GM23338 (cell line): ENCODE results near the gene UBE2C. TPM values are rescaled to one million over a fixed set of nuclear protein-coding genes. Genes with fewer than 3 reads are reported as not detected.

ENCODE experiments used
- ATAC-seq: fragments of 200-7000 bp; cut with Tn5 transposase; 3 replicates; pipeline ENCODE4 v1.9.1; 2020
- DNase-seq: peaks from one replicate; pipeline ENCODE4 v3.0.0-alpha.2; 2015; ENCODE audit warnings: low spot score
- H2AFZ ChIP-seq: fragments of 200-600 bp; sonication (generic); 2 replicates; pipeline ENCODE4 v1.8.0; 2016; ENCODE audit warnings: antibody characterized with exemption, mild to moderate bottlenecking, moderate library complexity
- H3F3A ChIP-seq: fragments of 200-600 bp; sonication (generic); replicated peaks from 2 replicates; pipeline ENCODE4 v1.8.0; 2017; ENCODE audit warnings: antibody characterized with exemption, mixed run types, low read depth
- H3K27ac ChIP-seq: fragments of 200-600 bp; sonication (generic); 2 replicates; pipeline ENCODE4 v1.6.1; 2016; ENCODE audit warnings: low read depth
- H3K27me3 ChIP-seq: fragments of 200-600 bp; sonication (generic); 2 replicates; pipeline ENCODE4 v1.8.0; 2016; ENCODE audit warnings: mild to moderate bottlenecking, mixed run types, moderate library complexity; ENCODE audit not compliant: insufficient read depth
- H3K36me3 ChIP-seq: fragments of 200-600 bp; sonication (generic); 2 replicates; pipeline ENCODE4 v1.8.0; 2016; ENCODE audit warnings: mild to moderate bottlenecking; ENCODE audit not compliant: insufficient read depth
- H3K4me1 ChIP-seq: fragments of 200-600 bp; sonication (generic); 2 replicates; pipeline ENCODE4 v1.8.0; 2016; ENCODE audit warnings: mild to moderate bottlenecking, moderate library complexity; ENCODE audit not compliant: insufficient read depth
- H3K4me2 ChIP-seq: fragments of 200-600 bp; sonication (generic); 2 replicates; pipeline ENCODE4 v1.7.1; 2017; ENCODE audit warnings: mixed run types
- H3K4me3 ChIP-seq: fragments of 200-600 bp; sonication (generic); 2 replicates; pipeline ENCODE4 v1.6.1; 2016; ENCODE audit warnings: mixed run types
- H3K79me2 ChIP-seq: fragments of 200-600 bp; sonication (generic); replicated peaks from 2 replicates; pipeline ENCODE4 v1.8.0; 2017; ENCODE audit warnings: mild to moderate bottlenecking; ENCODE audit not compliant: insufficient read depth
- H3K9me2 ChIP-seq: fragments of 200-600 bp; sonication (generic); 2 replicates; pipeline ENCODE4 v1.8.0; 2017; ENCODE audit not compliant: insufficient read depth
- H4K20me1 ChIP-seq: fragments of 200-600 bp; sonication (generic); replicated peaks from 2 replicates; pipeline ENCODE4 v1.8.0; 2017; ENCODE audit warnings: mild to moderate bottlenecking; ENCODE audit not compliant: insufficient read depth
- H3K27ac Mint-ChIP-seq: 2 replicates; pipeline ENCODE4 v1.8.0; 2020; ENCODE audit warnings: inconsistent platforms, mild to moderate bottlenecking, moderate library complexity, mixed read lengths
- H3K27me3 Mint-ChIP-seq: 3 replicates; pipeline ENCODE4 v1.8.0; 2022; ENCODE audit warnings: low read depth, mild to moderate bottlenecking, moderate library complexity, mixed read lengths, inconsistent platforms; ENCODE audit not compliant: insufficient read depth, poor library complexity
- H3K36me3 Mint-ChIP-seq: 3 replicates; pipeline ENCODE4 v1.8.0; 2021; ENCODE audit warnings: low read depth, mild to moderate bottlenecking, inconsistent platforms, moderate library complexity, mixed read lengths
- H3K4me1 Mint-ChIP-seq: 3 replicates; pipeline ENCODE4 v1.8.0; 2020; ENCODE audit warnings: mild to moderate bottlenecking, inconsistent platforms, mixed read lengths
- H3K4me3 Mint-ChIP-seq: 3 replicates; pipeline ENCODE4 v1.8.0; 2021; ENCODE audit warnings: moderate library complexity, mild to moderate bottlenecking, inconsistent platforms, mixed read lengths
- H3K9me3 Mint-ChIP-seq: 3 replicates; pipeline ENCODE4 v1.8.0; 2020; ENCODE audit warnings: moderate library complexity, mild to moderate bottlenecking, inconsistent platforms, mixed read lengths
- CREB1 ChIP-seq: fragments of 250-450 bp; sonication (Bioruptor Pico); IDR thresholded peaks from 2 replicates; pipeline ENCODE4 v1.5.0; 2020; ENCODE audit warnings: low read depth, mild to moderate bottlenecking, moderate library complexity
- ETS1 ChIP-seq: IDR thresholded peaks from 2 replicates; pipeline ENCODE4 v1.6.1; 2016; ENCODE audit warnings: antibody characterized with exemption
- EZH2 ChIP-seq: fragments of 200-600 bp; sonication (generic); IDR thresholded peaks from one replicate; pipeline ENCODE4 v1.8.0; 2017; ENCODE audit warnings: antibody characterized with exemption, mild to moderate bottlenecking, low read depth; ENCODE audit not compliant: unreplicated experiment
- JUNB ChIP-seq: IDR thresholded peaks from one replicate; pipeline ENCODE4 v1.6.1; 2016; ENCODE audit warnings: antibody characterized with exemption; ENCODE audit not compliant: unreplicated experiment
- NANOG ChIP-seq: IDR thresholded peaks from 2 replicates; pipeline ENCODE4 v1.6.1; 2016; ENCODE audit warnings: antibody characterized with exemption, borderline replicate concordance
- POLR2AphosphoS5 ChIP-seq: IDR thresholded peaks from 2 replicates; pipeline ENCODE4 v1.6.1; 2016; ENCODE audit warnings: antibody characterized with exemption, low read depth
- ZNF114 ChIP-seq: fragments of 250-450 bp; sonication (Bioruptor Pico); IDR thresholded peaks from 2 replicates; pipeline ENCODE4 v1.5.0; 2020; ENCODE audit warnings: mild to moderate bottlenecking, moderate library complexity
- polyA plus RNA-seq: library from polyadenylated mRNA; unstranded; fragments of >200 nt; fragmentation: Nextera tagmentation; extraction: Ambion mirVana; gene quantifications from 2 replicates; pipeline ENCODE4 v1.2.1, GENCODE V29; 2016
- total RNA-seq: library from RNA; depleted of rRNA; stranded (reverse); fragments of >200 nt; shearing (Covaris generic); gene quantifications from 2 replicates; pipeline ENCODE4 v1.2.3, GENCODE V29; 2014
- TF ChIP-seq, protein P1 (sequence below): fragments of 250-450 bp; sonication (Bioruptor Pico); IDR thresholded peaks from 2 replicates; pipeline ENCODE4 v1.5.0; 2020; ENCODE audit warnings: mild to moderate bottlenecking, moderate library complexity

Gene UBE2C
- total and polyA plus RNA-seq, 2 experiments from 2014 or later = 247 to 698 TPM

DNA sequence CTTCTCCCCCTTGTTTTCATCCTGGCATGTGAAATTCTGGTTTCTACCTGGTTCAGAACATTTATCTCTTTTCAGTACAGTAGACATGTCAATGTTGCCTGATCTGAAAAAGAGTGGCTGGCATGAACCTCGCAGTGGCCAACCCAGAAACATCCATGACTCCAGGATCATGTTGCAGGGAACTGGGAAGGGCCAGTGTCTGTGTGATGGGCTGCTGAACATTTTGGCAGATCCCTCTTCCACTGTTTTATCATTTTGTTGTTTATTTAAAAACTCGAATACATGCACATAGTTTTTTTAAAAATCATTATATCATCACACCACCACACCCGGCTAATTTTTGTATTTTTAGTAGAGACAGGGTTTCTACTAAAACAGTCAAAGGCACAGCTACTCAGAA lies 39.8 kb upstream of the UBE2C start (continued):
- TF ChIP-seq, protein P1, sequence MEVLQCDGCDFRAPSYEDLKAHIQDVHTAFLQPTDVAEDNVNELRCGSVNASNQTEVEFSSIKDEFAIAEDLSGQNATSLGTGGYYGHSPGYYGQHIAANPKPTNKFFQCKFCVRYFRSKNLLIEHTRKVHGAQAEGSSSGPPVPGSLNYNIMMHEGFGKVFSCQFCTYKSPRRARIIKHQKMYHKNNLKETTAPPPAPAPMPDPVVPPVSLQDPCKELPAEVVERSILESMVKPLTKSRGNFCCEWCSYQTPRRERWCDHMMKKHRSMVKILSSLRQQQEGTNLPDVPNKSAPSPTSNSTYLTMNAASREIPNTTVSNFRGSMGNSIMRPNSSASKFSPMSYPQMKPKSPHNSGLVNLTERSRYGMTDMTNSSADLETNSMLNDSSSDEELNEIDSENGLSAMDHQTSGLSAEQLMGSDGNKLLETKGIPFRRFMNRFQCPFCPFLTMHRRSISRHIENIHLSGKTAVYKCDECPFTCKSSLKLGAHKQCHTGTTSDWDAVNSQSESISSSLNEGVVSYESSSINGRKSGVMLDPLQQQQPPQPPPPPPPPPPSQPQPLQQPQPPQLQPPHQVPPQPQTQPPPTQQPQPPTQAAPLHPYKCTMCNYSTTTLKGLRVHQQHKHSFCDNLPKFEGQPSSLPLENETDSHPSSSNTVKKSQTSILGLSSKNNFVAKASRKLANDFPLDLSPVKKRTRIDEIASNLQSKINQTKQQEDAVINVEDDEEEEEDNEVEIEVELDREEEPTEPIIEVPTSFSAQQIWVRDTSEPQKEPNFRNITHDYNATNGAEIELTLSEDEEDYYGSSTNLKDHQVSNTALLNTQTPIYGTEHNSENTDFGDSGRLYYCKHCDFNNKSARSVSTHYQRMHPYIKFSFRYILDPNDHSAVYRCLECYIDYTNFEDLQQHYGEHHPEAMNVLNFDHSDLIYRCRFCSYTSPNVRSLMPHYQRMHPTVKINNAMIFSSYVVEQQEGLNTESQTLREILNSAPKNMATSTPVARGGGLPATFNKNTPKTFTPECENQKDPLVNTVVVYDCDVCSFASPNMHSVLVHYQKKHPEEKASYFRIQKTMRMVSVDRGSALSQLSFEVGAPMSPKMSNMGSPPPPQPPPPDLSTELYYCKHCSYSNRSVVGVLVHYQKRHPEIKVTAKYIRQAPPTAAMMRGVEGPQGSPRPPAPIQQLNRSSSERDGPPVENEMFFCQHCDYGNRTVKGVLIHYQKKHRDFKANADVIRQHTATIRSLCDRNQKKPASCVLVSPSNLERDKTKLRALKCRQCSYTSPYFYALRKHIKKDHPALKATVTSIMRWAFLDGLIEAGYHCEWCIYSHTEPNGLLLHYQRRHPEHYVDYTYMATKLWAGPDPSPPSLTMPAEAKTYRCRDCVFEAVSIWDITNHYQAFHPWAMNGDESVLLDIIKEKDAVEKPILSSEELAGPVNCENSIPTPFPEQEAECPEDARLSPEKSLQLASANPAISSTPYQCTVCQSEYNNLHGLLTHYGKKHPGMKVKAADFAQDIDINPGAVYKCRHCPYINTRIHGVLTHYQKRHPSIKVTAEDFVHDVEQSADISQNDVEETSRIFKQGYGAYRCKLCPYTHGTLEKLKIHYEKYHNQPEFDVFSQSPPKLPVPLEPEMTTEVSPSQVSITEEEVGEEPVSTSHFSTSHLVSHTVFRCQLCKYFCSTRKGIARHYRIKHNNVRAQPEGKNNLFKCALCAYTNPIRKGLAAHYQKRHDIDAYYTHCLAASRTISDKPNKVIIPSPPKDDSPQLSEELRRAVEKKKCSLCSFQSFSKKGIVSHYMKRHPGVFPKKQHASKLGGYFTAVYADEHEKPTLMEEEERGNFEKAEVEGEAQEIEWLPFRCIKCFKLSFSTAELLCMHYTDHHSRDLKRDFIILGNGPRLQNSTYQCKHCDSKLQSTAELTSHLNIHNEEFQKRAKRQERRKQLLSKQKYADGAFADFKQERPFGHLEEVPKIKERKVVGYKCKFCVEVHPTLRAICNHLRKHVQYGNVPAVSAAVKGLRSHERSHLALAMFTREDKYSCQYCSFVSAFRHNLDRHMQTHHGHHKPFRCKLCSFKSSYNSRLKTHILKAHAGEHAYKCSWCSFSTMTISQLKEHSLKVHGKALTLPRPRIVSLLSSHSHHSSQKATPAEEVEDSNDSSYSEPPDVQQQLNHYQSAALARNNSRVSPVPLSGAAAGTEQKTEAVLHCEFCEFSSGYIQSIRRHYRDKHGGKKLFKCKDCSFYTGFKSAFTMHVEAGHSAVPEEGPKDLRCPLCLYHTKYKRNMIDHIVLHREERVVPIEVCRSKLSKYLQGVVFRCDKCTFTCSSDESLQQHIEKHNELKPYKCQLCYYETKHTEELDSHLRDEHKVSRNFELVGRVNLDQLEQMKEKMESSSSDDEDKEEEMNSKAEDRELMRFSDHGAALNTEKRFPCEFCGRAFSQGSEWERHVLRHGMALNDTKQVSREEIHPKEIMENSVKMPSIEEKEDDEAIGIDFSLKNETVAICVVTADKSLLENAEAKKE (CRISPR knock-in tag) = no peak
- no peak for TF ChIP-seq NANOG
- TF ChIP-seq POLR2AphosphoS5 = no peak
- TF ChIP-seq ZNF114 (CRISPR knock-in tag) = no peak

DNA sequence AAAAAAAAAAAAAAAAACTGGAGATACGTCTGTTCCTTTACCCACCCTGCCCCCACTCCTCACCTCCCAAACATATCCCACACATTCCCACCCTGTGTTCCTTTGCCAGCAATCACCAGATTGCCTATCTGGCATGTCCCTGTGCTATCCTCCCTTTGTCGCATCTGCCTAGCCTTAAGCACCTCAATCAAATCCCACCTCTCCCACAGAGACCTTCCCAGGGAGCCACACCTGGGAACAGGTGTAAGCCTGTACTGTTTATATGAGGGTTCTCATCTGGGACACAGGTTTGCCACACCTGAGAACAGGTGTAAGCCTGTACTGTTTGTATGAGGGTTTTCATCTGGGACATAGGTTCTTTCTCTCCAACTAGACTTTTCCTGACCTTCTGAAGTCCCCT lies 37.5 kb upstream of the UBE2C start:
- H2AFZ ChIP-seq = no peak overlapping the region
- no peak overlapping the region for H3K4me3 ChIP-seq
- H3K27ac ChIP-seq = no peak overlapping the region
- H3K4me2 ChIP-seq = no peak overlapping the region
- Mint-ChIP-seq H3K36me3 (no peaks in the 10 kb centered on the region; the same call in 2 of the 3 replicates), H3K4me1 (peaks cover 11% of the 10 kb centered on the region), H3K27ac (no peak overlapping the region), H3K27me3 (peaks cover 9% of the 10 kb centered on the region), H3K4me3 (no peak overlapping the region), H3K9me3 (no peaks in the 10 kb centered on the region; the same call in 2 of the 3 replicates)
- no peaks in the 10 kb centered on the region for H3K36me3 ChIP-seq
- DNase-seq (no peak), ATAC-seq (no peak)
- H3K4me1 ChIP-seq = no peaks in the 10 kb centered on the region
- no peaks in the 10 kb centered on the region for H3F3A ChIP-seq
- no peaks in the 10 kb centered on the region for H3K79me2 ChIP-seq
- H3K9me2 ChIP-seq = no peaks in the 10 kb centered on the region; the same call in 1 of the 2 replicates
- no peaks in the 10 kb centered on the region for H3K27me3 ChIP-seq
- H4K20me1 ChIP-seq = no peaks in the 10 kb centered on the region
- no peak for TF ChIP-seq EZH2
- TF ChIP-seq POLR2AphosphoS5 = no peak
- no peak for TF ChIP-seq NANOG
- no peak for TF ChIP-seq ETS1
- no peak for TF ChIP-seq ZNF114 (CRISPR knock-in tag)
- no peak for TF ChIP-seq CREB1
- TF ChIP-seq, protein P1 (CRISPR knock-in tag) = no peak
- no peak for TF ChIP-seq JUNB
